ENCODE measurements around the gene SORBS1. TPM values are rescaled to one million over a fixed set of nuclear protein-coding genes. Genes with fewer than 3 reads are reported as not detected.

SORBS1 gene
- total and polyA plus RNA-seq, 9 of the 15 experiments (the other 6 are each of a cell fraction or from before 2014, with no cell fraction given): 2.0 to 13.3 (median 6.5) TPM

GRCh38 chr10:95305606-95306317 lies 255.4 kb downstream of the SORBS1 start:
- H3K36me3 ChIP-seq (ENCODE audit: control insufficient read depth, insufficient read depth, low read length): no peaks in the 10 kb centered on the region
- FAIRE-seq: no peak
- CTCF ChIA-PET (ENCODE audit: low intra/inter-chr PET ratio): no interaction called here

More at GRCh38 chr10:95305606-95306317, 255.4 kb downstream of the SORBS1 start:
- intact Hi-C loops (cut with micrococcal nuclease) (no loop called here), in situ Hi-C loops (cut with MboI) (no loop called here)
- Histone ChIP-seq H2AFZ (ENCODE audit: low read depth, low read length) (peak overlapping the region; percentile 74; the same call in 1 of the 2 replicates), H3K9ac (ENCODE audit: insufficient read depth in 1 of 2, low read depth in 2 of 2, low read length in 2 of 2) (no peak overlapping the region), H3K9me3 (replicated peaks; ENCODE audit: control insufficient read depth, insufficient read depth, low read depth, low read length) (no peaks in the 10 kb centered on the region), H3K27me3 (ENCODE audit: control insufficient read depth in 2 of 2, insufficient read depth in 2 of 2, low read length in 2 of 2) (no peaks in the 10 kb centered on the region), H3K27ac (ENCODE audit: extremely low read depth, low read depth, low read length) (no peak overlapping the region; the same call in 2 of the 3 replicates), H3K4me3 (no peak overlapping the region), H3K79me2 (ENCODE audit: control insufficient read depth, insufficient read depth, low read length) (no peaks in the 10 kb centered on the region), H3K9me1 (ENCODE audit: control insufficient read depth, insufficient read depth, low read length) (no peaks in the 10 kb centered on the region), H4K20me1 (replicated peaks; ENCODE audit: control insufficient read depth, insufficient read depth, low read length) (no peaks in the 10 kb centered on the region), H3K4me2 (ENCODE audit: insufficient read depth, low read length) (no peak overlapping the region), H3K4me1 (replicated peaks in 1 of 2; ENCODE audit: control insufficient read depth in 2 of 2, insufficient read depth in 2 of 2, low read length in 2 of 2) (peaks cover 22 to 54% of the 10 kb centered on the region in 2 experiments)
- POLR2A ChIA-PET: no interaction called here
- BruUV-seq (replicated peaks): no TSS peak
- TF ChIP-seq POLR3A (IDR thresholded peaks at IDR 0.05; ENCODE audit: borderline replicate concordance, extremely low read depth, insufficient read depth, insufficient read length) (no peak), MCM5 (IDR thresholded peaks at IDR 0.05; ENCODE audit: low read depth) (no peak), PPARD (CRISPR knock-in tag; IDR thresholded peaks at IDR 0.05) (no peak), ZNF77 (CRISPR knock-in tag; IDR thresholded peaks at IDR 0.05) (no peak), FOSL1 (tag; conservative IDR thresholded peaks at IDR 0.05) (no peak), PHB (CRISPR knock-in tag; IDR thresholded peaks at IDR 0.05) (no peak), ELK3 (CRISPR knock-in tag; IDR thresholded peaks at IDR 0.05) (no peak), DMBX1 (CRISPR knock-in tag; IDR thresholded peaks at IDR 0.05; ENCODE audit: borderline replicate concordance) (no peak), POU5F1 (IDR thresholded peaks at IDR 0.05; ENCODE audit: borderline replicate concordance, low read depth, low read length, partially characterized antibody) (no peak), ZNF695 (CRISPR knock-in tag; IDR thresholded peaks at IDR 0.05) (no peak), POLR2A (conservative IDR thresholded peaks at IDR 0.05) (no peak)
- peak; percentile 55 for ATAC-seq
- 43% methylated on average over 10 of the region's 10 CpGs for WGBS (ENCODE audit: insufficient coverage, low coverage, missing lambda C conversion rate)
- DNase-seq (ENCODE audit: extremely low read depth in 1 of 4, low spot score in 3 of 4): peak in 1 of 4 experiments; percentile 14
